PC-9 (cell line): Measurements from ENCODE around the gene C3orf20. TPM values are rescaled to one million over a fixed set of nuclear protein-coding genes. Genes with fewer than 3 reads are reported as not detected.
"Not testable (repeated sequence)": the region's sequence is repeated elsewhere in the genome, so short reads cannot be mapped to it uniquely, and the experiment has no call there.

Experiments
- BruUV-seq: library from RNA; stranded (reverse); fragments of 400-500 nt; replicated peaks from 2 replicates; lab custom pipeline; 2021; lab: Mats Ljungman, UMichigan
- CTCF ChIA-PET: fragments of 300-600 bp; sonication (Branson Sonifier 250); formaldehyde crosslinking; loops from one replicate; lab custom pipeline; 2022; ENCODE audit warnings: antibody characterized with exemption; lab: Charles Lee
- POLR2A ChIA-PET: fragments of 300-600 bp; sonication (Branson Sonifier 250); formaldehyde crosslinking; loops from one replicate; lab custom pipeline; 2022; ENCODE audit warnings: antibody characterized with exemption; ENCODE audit not compliant: unreplicated experiment; lab: Charles Lee
- DNase-seq, 2 experiments: peaks; one replicate each; pipeline versions ENCODE4 v3.0.0 to v3.0.0-alpha.2; 2015 to 2022; ENCODE audit warnings: mixed read lengths in 1 of 2
- H2AFZ ChIP-seq: fragments of 200-600 bp; sonication (generic); 2 replicates; pipeline ENCODE4 v1.8.1; 2017; ENCODE audit warnings: antibody characterized with exemption
- H3F3A ChIP-seq: fragments of 200-600 bp; sonication (generic); 2 replicates; pipeline ENCODE4 v1.8.1; 2017; ENCODE audit warnings: antibody characterized with exemption, mild to moderate bottlenecking, low read depth; ENCODE audit not compliant: insufficient read depth
- H3K27ac ChIP-seq: fragments of 200-600 bp; sonication (generic); 2 replicates; pipeline ENCODE4 v1.6.1; 2016; ENCODE audit warnings: mixed run types
- H3K27me3 ChIP-seq: fragments of 200-600 bp; sonication (generic); 2 replicates; pipeline ENCODE4 v1.6.1; 2016; ENCODE audit warnings: low read depth, mixed run types; ENCODE audit not compliant: insufficient read depth
- H3K36me3 ChIP-seq: fragments of 200-600 bp; sonication (generic); 2 replicates; pipeline ENCODE4 v1.6.1; 2016; ENCODE audit warnings: low read depth, mixed run types
- H3K4me1 ChIP-seq: fragments of 200-600 bp; sonication (generic); replicated peaks from 2 replicates; pipeline ENCODE4 v1.6.1; 2016; ENCODE audit warnings: mixed run types; ENCODE audit not compliant: insufficient read depth
- H3K4me2 ChIP-seq: fragments of 200-600 bp; sonication (generic); 2 replicates; pipeline ENCODE4 v1.6.1; 2017; ENCODE audit warnings: mixed run types
- H3K4me3 ChIP-seq: fragments of 200-600 bp; sonication (generic); 2 replicates; pipeline ENCODE4 v1.6.1; 2016; ENCODE audit warnings: mixed run types
- H3K79me2 ChIP-seq: fragments of 200-600 bp; sonication (generic); 2 replicates; pipeline ENCODE4 v1.6.1; 2017; ENCODE audit warnings: low read depth, mixed run types
- H3K9me2 ChIP-seq: fragments of 200-600 bp; sonication (generic); 2 replicates; pipeline ENCODE4 v1.8.1; 2017; ENCODE audit warnings: mild to moderate bottlenecking; ENCODE audit not compliant: insufficient read depth
- H3K9me3 ChIP-seq: fragments of 200-600 bp; sonication (generic); 2 replicates; pipeline ENCODE4 v1.8.1; 2016; ENCODE audit warnings: low read depth; ENCODE audit not compliant: insufficient read depth
- H4K20me1 ChIP-seq: fragments of 200-600 bp; sonication (generic); 2 replicates; pipeline ENCODE4 v1.8.1; 2017; ENCODE audit not compliant: insufficient read depth
- EZH2 ChIP-seq: fragments of 200-600 bp; sonication (generic); IDR thresholded peaks from 2 replicates; pipeline ENCODE4 v1.8.0; 2017; ENCODE audit warnings: antibody characterized with exemption, low read depth
- intact Hi-C: fragments of 100-400 bp; cut with micrococcal nuclease; formaldehyde crosslinking; loops from one replicate; pipeline ENCODE4 v1.10.0; 2022; ENCODE audit not compliant: unreplicated experiment
- total RNA-seq: library from RNA; stranded (reverse); gene quantifications from 2 replicates; pipeline ENCODE4 v1.2.3, GENCODE V29; 2021
- TF ChIP-seq, protein P1 (sequence below): fragments of 200-600 bp; sonication (generic); conservative IDR thresholded peaks from 2 replicates; pipeline ENCODE4 v1.6.1; 2017; ENCODE audit warnings: mixed run types, antibody characterized with exemption, mild to moderate bottlenecking, moderate library complexity

Gene C3orf20
- total RNA-seq, 1 experiment from 2014 or later: not detected

DNA sequence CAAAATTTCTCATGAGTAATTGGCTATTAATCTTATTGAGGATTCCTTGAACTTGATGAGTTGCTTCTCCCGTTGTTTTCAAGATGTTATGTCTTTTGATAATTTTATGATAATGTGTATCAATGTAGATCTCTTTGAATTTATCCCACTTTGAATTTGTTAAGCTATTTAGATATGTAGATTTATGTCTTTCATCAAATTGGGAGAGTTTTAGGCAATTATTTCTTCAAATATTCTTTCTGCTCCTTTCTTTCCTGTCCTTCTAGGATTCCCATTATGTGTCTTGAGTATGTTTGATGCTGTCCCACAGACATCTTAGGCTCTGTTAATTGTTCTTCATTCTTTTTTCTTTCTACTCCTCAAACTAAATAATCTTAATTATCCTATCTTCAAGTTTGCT, 75.7 kb downstream of the C3orf20 start:
- no peaks in the 10 kb centered on the region for H4K20me1 ChIP-seq
- no peak overlapping the region for H3K4me2 ChIP-seq
- TF ChIP-seq EZH2: no peak
- TF ChIP-seq, protein P1, sequence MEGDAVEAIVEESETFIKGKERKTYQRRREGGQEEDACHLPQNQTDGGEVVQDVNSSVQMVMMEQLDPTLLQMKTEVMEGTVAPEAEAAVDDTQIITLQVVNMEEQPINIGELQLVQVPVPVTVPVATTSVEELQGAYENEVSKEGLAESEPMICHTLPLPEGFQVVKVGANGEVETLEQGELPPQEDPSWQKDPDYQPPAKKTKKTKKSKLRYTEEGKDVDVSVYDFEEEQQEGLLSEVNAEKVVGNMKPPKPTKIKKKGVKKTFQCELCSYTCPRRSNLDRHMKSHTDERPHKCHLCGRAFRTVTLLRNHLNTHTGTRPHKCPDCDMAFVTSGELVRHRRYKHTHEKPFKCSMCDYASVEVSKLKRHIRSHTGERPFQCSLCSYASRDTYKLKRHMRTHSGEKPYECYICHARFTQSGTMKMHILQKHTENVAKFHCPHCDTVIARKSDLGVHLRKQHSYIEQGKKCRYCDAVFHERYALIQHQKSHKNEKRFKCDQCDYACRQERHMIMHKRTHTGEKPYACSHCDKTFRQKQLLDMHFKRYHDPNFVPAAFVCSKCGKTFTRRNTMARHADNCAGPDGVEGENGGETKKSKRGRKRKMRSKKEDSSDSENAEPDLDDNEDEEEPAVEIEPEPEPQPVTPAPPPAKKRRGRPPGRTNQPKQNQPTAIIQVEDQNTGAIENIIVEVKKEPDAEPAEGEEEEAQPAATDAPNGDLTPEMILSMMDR: no peak
- intact Hi-C loops: no loop called here
- H3K4me3 ChIP-seq: no peak overlapping the region
- no peak overlapping the region for H3K27ac ChIP-seq
- ChIA-PET POLR2A (no interaction called here), CTCF (no interaction called here)
- no peaks in the 10 kb centered on the region for H3K79me2 ChIP-seq
- H3K9me2 ChIP-seq: no peaks in the 10 kb centered on the region
- DNase-seq: no peak
- H2AFZ ChIP-seq: no peak overlapping the region
- no peaks in the 10 kb centered on the region for H3K4me1 ChIP-seq
- BruUV-seq: no TSS peak
- H3F3A ChIP-seq: no peaks in the 10 kb centered on the region
- no peaks in the 10 kb centered on the region for H3K36me3 ChIP-seq
- H3K27me3 ChIP-seq: peaks cover 11% of the 10 kb centered on the region; the same call in 1 of the 2 replicates
- peaks cover 11% of the 10 kb centered on the region; the same call in 1 of the 2 replicates for H3K9me3 ChIP-seq

DNA sequence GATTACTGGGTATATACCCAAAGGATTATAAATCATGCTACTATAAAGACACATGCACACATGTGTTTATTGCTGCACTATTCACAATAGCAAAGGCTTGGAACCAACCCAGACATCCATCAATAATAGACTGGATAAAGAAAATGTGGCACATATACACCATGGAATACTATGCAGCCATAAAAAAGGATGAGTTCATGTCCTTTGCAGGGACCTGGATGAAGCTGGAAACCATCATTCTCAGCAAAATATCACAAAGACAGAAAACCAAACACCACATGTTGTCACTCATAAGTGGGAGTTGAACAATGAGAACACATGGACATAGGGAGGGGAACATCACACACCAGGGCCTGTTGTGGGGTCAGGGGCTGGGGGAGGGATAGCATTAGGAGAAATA, 78.0 kb downstream of the C3orf20 start:
- H3K36me3 ChIP-seq, BruUV-seq, H3K79me2 ChIP-seq, H3K4me1 ChIP-seq, H2AFZ ChIP-seq, H3F3A ChIP-seq, DNase-seq, intact Hi-C loops, H3K9me2 ChIP-seq, H4K20me1 ChIP-seq, H3K27ac ChIP-seq, H3K4me2 ChIP-seq, CTCF ChIA-PET, H3K27me3 ChIP-seq, H3K4me3 ChIP-seq: not testable (repeated sequence)
- POLR2A ChIA-PET: interaction anchor here (0.6 kb wide), 1 partner anchor 218 kb away, joined by 4 read pairs; no protein-coding TSS in a partner anchor
- H3K9me3 ChIP-seq: peaks cover 11% of the 10 kb centered on the region; the same call in 1 of the 2 replicates

DNA sequence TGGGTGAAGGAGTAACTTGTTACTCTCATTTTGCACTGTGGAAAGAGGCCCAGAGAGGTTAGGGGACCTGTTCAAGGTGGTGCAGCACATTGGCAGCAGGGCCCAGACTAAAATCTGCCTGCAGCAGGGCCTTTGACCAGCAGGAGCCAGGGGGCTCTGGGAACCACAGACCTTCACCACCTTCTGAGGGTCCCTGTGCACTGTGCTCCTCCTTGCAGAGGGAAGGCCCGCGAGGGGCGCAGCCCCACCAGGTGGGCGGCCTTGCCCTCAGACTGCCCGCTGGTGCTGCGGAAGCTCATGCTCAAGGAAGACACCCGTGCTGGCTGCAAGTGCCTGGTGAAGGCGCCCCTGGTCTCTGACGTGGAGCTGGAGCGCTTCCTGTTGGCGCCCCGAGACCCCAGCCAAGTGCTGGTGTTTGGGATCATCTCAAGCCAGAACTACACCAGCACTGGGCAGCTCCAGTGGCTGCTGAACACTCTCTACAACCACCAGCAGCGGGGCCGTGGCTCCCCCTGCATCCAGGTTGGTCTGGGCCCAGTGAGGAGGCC, 82.3 kb downstream of the C3orf20 start:
- H3K27ac ChIP-seq: no peak overlapping the region
- no peak overlapping the region for H2AFZ ChIP-seq
- no peak overlapping the region for H3K4me3 ChIP-seq
- no peaks in the 10 kb centered on the region for H3K4me1 ChIP-seq
- no peaks in the 10 kb centered on the region for H3K36me3 ChIP-seq
- H3K9me3 ChIP-seq: no peaks in the 10 kb centered on the region
- BruUV-seq: no TSS peak
- no peaks in the 10 kb centered on the region for H3K79me2 ChIP-seq
- no peak for TF ChIP-seq EZH2
- TF ChIP-seq, protein P1: no peak
- H3F3A ChIP-seq: no peaks in the 10 kb centered on the region
- POLR2A ChIA-PET: no interaction called here
- intact Hi-C loops: no loop called here
- H3K4me2 ChIP-seq: no peak overlapping the region
- no peaks in the 10 kb centered on the region for H3K9me2 ChIP-seq
- H3K27me3 ChIP-seq: peaks cover 4% of the 10 kb centered on the region
- no peak for DNase-seq
- no peaks in the 10 kb centered on the region for H4K20me1 ChIP-seq
- CTCF ChIA-PET: no interaction called here

DNA sequence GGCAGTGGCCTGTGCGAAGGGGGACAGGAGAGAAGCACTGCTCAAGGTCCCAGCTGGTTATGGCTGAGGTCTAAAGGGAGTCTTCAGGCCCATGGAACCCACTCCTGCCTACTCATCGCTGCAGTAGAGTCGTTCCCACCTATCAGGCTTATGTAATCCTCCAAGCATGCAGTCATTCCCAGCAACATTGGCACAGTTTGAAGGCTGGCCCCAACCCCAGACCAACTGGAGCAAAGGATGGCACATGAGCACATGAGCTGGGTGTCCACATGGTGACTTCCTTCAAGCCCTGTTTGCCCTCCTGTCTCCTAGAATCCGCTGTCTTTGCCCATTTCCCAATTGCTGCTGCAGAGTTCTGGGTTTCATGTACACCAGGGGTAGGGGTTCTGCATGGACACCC, 83.4 kb downstream of the C3orf20 start:
- Histone ChIP-seq H2AFZ (no peak overlapping the region), H3K79me2 (no peaks in the 10 kb centered on the region), H3K4me1 (no peaks in the 10 kb centered on the region), H3K27ac (no peak overlapping the region), H3K4me3 (no peak overlapping the region), H3K27me3 (peaks cover 4% of the 10 kb centered on the region), H3F3A (no peaks in the 10 kb centered on the region), H4K20me1 (no peaks in the 10 kb centered on the region), H3K36me3 (no peaks in the 10 kb centered on the region), H3K9me2 (no peaks in the 10 kb centered on the region), H3K9me3 (no peaks in the 10 kb centered on the region), H3K4me2 (no peak overlapping the region)
- TF ChIP-seq, protein P1: no peak
- no peak for TF ChIP-seq EZH2
- no TSS peak for BruUV-seq
- CTCF ChIA-PET: no interaction called here
- DNase-seq: no peak
- intact Hi-C loops: no loop called here
- POLR2A ChIA-PET: no interaction called here
